HG03558 (cell line): ENCODE results near the gene COP1.

Source experiments
- ATAC-seq: cut with Tn5 transposase; IDR thresholded peaks from one replicate; pipeline ENCODE4 v1.9.1; 2021; ENCODE audit warnings: moderate number of reproducible peaks; ENCODE audit not compliant: unreplicated experiment; ENCODE audit errors: extremely low read depth

COP1 gene

DNA sequence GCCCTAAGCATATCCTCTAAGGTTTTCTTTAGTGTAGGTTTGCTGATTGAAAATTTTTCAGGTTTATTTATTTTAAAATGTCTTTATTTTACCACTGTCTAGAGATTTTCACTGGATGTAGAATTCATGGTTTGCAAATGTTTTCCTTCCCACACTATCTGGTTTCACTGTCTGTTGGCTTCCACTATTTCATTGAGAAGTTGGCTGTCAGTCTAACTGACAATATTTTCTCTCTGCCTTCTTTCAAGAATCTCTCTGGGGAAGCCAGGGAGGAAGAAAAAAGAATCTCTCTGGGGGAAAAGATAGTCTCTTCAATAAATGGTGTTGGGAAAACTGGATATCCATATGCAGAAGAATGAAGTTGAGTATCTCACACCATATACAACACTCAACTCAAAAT lies 226.0 kb downstream of the COP1 start:
- ATAC-seq, result no peak

DNA sequence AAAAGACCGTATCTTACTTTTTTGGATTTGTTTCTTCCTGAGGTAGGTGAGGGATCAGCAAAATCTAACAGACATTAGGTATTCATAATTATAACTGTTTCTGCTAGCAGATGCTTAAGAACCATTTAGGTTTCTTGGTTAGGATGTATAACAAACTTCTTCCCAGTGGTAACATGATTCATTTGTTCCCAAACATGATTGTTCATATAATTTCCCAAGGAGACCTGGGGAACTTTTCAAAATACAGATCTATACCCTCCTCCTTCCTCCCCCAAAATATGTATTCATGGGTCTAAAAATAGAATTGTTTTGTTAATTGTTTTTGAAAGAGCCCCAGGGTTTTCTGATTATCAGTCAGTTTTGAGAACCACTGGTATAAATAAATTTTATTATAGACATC lies 228.2 kb downstream of the COP1 start:
- no peak for ATAC-seq

DNA sequence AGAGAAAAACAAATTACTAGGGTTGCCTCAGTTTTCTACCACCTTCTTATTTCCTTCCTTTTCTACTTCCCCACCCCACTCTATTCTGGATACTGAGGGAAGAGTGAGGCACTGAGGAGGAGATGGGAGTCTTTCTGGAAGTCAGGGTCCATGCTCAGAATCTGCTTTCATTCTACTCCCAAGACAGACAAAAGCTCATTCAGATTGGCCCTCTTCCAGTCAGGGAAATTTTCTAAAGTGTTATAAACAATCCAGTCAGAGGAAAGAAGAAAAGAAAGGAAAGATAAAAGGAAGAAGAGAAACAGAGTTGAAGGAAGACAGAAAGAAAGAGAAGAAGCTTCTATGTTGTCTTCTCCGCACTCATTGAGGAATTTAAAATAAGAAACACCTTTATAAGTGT lies 228.6 kb downstream of the COP1 start:
- no peak for ATAC-seq

DNA sequence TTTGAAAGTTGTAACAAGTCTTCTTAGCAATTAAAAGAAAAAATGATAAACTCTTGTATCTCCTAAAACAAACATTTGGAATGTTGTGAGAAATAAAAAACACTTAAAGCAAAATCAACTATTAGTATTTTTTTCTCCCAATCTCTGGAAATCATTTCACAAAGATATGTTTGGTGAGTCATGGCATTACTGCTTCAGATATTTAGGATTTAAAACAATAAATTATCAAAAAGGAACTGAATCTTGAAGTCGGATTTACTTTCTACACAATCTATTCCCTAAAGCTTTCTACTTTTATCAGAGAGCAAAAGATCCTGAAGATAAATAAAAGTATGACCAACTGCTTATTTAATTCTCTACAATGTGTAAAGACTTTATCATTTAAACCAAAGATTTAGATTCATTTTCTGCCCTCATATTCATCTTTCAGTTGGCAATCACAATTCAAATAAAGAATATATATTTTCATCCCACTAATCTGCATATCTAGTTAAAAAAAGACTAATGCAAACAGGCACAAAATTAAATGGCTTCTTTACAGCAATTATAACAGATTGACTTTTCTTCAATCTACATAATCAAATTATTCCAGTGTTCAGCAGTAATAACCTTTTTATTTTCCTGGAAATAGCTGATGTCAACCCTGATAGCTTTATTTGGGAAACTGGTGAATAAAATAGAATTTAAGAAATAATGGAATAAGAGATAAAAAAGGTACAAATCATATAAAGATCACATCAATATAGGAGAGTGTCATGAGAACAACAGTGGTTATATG lies 230.0 kb downstream of the COP1 start:
- no peak for ATAC-seq

DNA sequence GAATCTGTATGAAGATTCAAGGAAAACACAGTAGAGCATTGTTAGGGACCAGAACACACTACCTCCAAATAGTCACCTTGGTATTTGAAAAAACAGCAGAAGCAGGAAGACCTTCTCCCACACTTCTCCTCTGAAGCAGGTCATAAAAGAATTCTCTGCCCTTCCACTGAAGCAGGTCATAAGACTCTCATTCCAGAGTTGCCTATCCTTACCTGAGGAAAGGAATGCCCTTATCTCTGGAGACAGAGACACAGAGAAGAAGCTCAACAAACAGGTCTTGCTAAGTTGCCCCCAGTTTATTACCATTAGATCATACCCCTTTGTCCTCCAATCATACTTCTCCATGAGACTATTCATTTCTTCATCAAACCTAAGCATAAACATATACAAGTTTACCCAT lies 237.9 kb downstream of the COP1 start:
- ATAC-seq, result no peak

DNA sequence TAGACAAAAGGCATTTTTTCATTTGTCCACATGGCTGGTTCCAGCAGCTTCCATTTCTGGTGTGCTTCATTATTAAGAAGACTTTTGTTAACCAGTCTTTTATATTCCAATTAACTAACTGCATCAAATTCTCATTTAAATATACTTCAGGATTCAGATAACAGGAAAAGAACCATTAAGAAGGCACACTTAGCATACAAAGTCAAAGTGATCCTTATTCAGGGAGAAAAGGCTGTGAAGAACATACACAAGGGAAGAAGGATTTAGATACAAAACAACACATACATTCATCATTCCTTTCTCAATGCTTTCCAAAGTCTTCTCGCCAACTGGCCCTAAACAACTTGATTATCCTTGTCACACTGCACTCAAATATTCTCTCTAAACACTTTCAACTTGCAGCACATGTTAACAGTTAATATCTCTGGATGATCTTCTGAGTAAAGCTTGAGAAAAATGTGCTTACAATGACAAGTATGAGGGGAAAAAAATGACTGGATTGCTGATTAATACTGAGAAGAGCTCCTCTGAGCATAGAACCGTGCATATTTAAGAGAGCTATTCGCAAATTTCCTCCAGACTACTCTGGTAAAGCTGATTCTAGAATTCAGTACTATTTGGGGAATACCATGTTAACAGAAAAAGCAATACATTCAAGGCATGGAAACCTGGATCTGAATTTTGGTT lies 238.5 kb downstream of the COP1 start:
- ATAC-seq, result no peak

DNA sequence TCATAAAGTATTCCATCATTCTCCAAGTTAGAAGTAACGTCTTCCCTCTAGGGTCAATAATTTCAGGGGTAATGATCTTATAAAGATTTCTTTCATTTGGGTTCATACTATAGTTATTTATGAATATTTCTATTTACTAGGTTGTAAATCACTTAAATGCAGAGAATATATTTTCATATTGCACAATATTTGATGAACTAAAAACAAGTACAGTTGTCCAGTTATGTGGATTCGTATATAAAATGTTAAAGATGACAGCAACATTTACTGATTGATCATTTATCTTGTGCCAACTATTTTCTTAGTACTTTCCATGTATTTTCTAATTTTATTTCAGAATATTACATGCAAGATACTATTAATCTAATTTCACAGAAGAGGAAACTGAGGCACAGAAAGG lies 243.3 kb downstream of the COP1 start:
- no peak for ATAC-seq

DNA sequence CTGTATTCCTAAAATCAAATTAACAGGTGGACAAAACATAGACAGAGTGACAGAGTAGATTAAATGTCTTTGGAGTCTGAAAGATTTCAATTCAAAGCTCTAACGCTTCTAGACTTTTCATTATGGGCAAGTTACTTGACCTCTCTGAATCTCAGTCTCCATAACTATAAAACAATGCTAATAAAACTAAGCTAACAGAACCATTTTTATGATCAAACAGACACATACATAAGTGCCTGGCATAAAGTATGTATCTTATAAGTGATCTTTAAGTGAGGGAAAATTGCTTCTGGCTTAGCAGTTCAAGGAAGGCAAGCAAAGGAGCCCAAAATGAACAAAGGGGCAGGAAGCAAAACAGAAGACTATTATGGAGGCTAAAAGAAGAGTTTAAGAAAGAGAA lies 246.9 kb downstream of the COP1 start:
- no peak for ATAC-seq

DNA sequence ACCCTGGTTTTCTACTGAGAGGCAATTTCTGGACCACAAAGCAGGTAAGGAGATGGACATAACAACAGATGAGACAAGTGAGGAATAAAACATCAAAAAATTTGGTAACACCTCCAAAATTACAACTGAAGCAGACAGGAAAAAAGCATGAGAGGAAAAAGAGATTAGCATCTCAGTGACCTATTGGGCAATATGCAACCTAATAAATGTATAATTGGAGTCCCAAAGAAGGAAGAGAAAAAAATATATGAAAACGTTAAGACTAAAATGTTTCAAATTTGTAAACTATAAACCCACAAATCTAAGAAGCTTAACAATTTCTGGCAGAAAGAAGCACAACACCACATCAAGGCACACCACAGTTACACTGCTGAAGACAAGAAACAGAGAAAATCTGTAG lies 255.5 kb downstream of the COP1 start:
- ATAC-seq, result no peak

DNA sequence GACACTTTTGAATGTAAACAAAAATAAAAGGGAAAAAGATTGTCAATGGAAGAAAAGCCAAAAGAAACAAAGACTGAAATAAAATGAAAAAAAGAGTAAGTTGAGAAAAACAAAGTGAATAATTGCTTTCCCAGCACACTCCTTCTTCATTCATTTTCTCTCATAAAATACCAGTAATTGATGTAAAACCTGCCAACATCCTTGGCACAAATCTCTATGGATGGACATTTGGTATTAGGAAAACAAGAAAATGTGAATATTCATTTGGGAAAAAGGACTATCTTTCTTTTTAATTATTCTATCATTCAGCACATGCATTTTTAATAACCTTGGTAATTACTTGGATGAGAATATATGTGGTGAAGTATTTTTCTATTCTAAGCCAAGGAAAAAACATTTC lies 259.3 kb downstream of the COP1 start:
- no peak for ATAC-seq

DNA sequence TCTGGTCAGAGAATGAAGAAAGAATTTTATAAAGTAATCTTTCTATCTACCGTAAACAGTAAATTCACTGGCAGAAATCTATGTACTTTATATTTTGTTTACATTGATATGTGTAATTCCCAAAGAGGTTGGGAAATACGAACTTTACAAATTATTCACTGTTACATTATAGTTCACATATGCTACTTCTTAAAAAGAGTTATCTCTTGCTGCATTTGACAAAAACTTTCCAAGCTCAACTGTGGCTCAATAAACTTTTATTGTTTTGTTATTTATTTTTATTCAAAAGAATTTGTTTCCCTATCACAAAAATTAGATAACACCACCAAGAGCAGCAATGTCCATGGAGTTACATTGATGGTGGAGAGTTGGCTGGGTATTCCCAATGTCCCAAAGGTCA lies 262.5 kb downstream of the COP1 start:
- ATAC-seq, result no peak

DNA sequence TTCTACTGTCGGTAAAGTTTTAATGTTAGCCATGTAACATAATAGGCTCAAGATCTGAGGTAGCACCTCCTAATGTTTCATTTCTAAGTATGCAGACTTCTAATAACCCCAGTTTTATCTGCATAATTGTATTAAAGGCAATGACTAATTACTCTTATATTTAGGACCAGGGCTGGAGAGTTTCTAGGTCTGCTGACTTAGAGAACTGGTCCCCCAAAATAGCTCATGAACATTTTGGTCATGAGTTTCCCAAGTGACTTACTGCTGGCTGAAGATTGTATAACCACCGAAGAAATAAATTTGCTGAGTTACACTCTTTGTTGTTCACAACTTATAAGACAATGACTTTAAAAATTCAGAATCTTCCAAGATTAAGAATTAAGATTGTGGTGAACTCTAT lies 265.9 kb downstream of the COP1 start:
- no peak for ATAC-seq

DNA sequence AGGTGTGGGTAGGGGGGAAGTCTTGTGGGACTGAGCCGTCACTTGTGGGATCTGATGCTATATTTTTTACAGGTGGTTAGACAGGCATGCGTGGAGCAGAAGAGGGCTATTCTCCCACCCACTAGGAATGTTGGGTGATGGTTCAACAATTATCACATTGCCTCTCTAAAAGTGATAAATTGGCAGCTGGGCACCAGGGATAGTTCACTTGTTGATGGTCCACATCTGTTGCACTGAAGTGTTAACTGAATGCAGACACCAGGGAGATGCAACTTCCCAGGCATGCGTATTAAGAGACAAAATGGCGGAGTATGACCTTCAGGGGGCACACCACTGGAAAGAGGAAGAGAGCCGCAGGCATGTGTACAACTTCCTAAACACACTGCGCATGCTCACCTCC lies 270.4 kb downstream of the COP1 start:
- no peak for ATAC-seq

DNA sequence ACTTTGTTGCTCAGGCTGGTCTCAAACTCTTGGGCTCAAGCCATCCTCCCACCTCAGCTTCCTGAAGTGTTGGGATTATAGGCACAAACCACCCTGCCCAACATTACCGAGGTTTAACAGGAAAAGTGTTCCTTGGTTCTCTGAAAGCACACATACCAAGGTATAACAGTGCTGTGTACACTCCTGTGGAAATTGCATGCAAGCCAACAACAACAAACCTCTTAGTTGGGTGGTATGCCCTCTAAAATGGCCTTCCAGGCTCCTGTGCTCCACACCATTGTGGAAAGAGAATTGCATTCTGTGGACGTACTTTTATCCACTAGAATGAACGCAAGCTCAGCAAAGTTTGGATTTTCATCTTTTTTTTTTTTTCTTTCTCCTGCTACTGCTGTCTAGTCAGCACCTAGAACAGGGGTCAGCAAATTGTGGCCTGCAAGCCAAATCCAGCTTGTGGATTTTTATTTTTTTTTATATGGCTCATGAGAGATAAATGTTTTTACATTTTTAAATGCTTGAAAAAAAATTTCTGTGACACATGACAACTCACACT lies 271.4 kb downstream of the COP1 start:
- ATAC-seq, result no peak

DNA sequence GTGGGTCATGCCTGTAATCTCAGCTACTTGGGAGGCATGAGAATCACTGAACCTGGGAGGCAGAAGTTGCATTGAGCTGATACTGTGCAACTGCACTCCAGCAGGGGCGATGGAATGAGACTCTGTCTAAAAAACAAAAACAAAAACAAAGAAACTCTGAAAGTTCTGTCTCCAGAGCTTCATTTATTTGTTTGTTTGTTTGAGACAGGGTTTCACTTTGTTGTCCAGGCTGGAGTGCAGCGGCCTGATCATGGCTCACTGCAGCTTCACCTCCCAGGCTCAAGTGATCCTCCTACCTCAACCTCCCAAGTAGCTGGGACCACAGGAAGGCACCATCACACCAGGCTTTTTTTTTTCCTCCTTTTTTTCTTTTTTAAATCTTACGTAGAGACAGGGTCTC lies 271.9 kb downstream of the COP1 start:
- no peak for ATAC-seq

DNA sequence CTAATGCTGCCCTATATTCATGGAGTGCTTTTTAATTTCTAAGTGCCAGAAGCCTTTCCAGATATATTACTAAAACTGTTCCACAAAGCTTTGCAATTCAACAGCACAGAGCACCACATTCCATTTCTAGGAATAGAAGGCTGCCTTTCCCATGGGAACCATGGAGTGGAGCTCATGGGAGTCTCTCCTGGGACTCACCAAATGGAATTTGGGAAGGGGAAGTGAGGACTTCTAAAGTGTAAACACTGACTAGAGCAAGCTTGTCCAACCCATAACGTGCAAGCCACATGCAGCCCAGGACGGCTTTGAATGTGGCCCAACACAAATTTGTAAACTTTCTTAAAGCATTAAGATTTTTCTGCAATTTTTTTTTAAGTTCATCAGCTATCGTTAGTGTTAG lies 273.3 kb downstream of the COP1 start:
- no peak for ATAC-seq

DNA sequence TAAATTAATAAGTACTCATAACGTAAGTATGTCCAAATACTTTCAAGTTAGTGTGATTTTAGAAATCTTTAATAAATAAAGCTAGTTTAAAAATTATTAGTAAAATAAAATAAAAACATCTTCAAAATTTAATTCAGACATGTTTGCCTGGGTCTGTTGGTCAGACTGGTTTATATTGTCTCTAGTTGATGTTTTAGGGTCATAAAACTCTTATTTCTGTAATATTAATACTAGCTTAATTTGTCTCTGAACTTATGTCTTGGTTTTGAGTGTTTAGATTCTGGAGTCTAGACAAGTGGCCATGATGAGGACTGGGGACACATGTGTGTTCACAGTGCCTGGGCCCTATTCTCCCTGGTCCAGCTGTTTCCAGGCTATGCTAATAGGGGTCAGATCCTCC lies 279.1 kb downstream of the COP1 start:
- no peak for ATAC-seq

DNA sequence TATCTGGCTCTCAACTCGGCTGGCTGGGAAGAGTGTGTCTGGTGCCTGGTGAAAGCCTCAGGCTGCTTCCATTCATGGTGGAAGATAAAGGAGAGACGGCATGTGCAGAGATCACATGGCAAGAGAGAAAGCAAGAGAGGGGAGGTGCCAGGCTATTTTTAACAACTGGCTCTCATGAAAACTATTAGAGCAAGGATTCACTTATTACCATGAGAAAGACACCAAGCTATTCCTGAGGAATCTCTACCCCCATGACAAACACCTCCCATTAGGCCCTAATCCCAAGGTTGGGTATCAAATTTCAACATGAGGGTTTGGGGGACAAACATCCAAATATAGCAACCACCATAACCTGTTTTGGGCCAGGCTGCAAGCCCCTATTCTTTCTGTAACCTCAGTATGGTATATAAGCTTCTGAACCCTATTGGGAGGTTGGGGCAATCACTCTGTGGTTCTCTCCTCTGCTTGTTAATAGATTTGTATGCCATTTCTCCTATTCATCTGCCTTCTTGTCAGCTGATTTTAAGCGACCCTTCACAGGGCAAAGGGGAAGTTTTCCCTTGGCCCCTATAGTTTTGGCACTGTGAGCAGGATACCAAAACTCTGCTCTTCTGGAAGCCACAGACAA lies 284.7 kb downstream of the COP1 start:
- ATAC-seq, result no peak

DNA sequence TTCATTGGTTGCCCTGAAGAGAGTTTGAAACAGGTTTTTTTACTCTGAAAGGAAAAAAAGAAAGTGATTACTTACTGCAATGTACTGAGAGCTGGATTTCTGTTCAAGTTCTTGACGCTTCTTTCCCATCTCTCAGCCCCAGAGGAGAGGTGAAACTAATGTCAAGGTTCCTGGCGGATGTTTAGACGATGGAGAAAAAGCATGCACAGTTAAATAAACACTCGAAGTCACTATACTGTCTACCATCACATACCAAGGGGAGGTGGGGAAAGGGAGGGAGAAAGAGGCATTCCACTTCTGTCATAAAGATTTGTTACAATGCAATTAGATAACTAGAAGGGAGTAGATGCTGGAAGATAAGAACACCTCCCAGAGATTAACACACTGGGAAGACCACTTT lies 286.7 kb downstream of the COP1 start:
- ATAC-seq, result no peak

DNA sequence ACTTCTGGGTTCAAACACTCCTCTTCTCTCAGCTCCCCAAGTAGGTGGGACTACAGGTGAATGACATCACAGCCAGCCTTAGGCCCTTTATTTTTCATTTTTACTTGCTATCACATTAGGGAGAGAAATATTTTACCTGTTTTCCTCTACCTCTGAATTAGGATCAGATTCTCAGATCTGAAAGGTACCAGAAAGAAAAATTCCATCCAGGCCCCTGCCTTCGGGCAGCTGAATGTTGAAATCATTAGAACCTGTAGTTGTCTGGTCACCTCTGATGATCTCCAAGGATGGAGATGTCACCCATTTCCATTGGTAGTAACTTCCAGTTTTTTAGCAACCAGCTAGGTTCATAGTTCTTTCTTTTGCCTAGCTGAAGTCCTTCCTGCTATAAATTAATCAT lies 288.1 kb downstream of the COP1 start:
- ATAC-seq, result no peak

DNA sequence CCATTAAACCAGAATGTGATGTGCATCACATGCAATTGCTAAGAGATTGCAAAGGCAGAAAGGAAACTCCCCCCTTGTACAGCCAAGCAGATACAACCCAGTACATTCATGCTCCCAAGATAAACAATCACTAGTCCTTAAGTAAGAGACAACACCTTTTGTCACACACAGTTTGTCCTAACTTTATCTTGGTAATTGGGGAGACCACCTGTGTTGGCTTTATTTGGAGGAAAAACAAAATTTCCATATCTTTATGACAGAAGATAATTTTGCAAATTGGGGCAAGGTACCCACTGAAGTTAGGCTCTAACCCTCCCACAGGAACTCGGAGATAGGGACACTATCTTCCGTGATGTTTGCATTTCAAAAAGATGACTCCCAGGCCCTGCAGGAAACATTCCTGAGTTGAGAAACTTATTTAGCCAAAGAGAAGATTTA lies 288.7 kb downstream of the COP1 start:
- ATAC-seq, result no peak
